ENCODE measurements around the gene PCSK5.

DNA sequence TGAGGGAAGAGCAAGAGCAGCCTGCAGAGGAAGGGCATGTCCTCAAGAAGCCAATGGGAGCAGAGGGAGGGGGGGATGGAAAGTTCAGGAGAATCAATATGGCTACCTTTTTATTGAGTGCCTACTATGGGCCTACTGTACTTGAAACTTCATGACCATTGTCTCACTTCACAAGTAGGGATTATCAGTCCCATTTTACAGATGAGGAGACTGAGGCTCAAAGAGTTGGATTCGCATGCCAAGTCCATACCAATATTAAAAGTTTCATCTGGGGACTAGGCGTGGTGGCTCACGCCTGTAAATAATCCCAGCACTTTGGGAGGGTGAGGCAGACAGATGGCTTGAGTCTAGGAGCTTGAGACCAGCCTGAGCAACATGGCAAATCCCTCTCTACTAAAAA lies 463.7 kb downstream of the PCSK5 start:
- no peak for TF ChIP-seq EZH2 (IDR thresholded peaks at IDR 0.05; ENCODE audit: borderline replicate concordance, low read depth, low read length, severe bottlenecking)
- TF ChIP-seq, protein P1, sequence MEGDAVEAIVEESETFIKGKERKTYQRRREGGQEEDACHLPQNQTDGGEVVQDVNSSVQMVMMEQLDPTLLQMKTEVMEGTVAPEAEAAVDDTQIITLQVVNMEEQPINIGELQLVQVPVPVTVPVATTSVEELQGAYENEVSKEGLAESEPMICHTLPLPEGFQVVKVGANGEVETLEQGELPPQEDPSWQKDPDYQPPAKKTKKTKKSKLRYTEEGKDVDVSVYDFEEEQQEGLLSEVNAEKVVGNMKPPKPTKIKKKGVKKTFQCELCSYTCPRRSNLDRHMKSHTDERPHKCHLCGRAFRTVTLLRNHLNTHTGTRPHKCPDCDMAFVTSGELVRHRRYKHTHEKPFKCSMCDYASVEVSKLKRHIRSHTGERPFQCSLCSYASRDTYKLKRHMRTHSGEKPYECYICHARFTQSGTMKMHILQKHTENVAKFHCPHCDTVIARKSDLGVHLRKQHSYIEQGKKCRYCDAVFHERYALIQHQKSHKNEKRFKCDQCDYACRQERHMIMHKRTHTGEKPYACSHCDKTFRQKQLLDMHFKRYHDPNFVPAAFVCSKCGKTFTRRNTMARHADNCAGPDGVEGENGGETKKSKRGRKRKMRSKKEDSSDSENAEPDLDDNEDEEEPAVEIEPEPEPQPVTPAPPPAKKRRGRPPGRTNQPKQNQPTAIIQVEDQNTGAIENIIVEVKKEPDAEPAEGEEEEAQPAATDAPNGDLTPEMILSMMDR (IDR thresholded peaks at IDR 0.05; ENCODE audit: borderline replicate concordance, extremely low read depth, low read length, poor library complexity, severe bottlenecking): no peak

All from DND-41 (cell line).